T-helper 2 cell treated with Interferon-gamma antibody and Interleukin-4, amounts not matched to agents 100 ng/mL and 5 ng/mL, for 36 hours (primary cell): ENCODE results near the gene MLLT1. TPM values are rescaled to one million over a fixed set of nuclear protein-coding genes. Genes with fewer than 3 reads are reported as not detected.

Experiments used
- intact Hi-C: fragments of 100-400 bp; cut with micrococcal nuclease; formaldehyde crosslinking; loops from one replicate; pipeline ENCODE4 v1.15.1; 2023
- total RNA-seq: library from RNA; stranded (reverse); gene quantifications from 2 replicates; pipeline ENCODE4 v1.2.3, GENCODE V29; 2022

The MLLT1 gene
- total RNA-seq, 1 donor from 2014 or later: 53.2 TPM

- intact Hi-C loops: no loop called here
Measured at GRCh38 chr19:6212403-6213265, 67.1 kb downstream of the MLLT1 start.

GRCh38 chr19:6211632-6212402 lies 68.0 kb downstream of the MLLT1 start:
- intact Hi-C loops: no loop called here

- intact Hi-C loops: no loop called here
Measured at GRCh38 chr19:6210721-6211600, 68.8 kb downstream of the MLLT1 start.

DNA sequence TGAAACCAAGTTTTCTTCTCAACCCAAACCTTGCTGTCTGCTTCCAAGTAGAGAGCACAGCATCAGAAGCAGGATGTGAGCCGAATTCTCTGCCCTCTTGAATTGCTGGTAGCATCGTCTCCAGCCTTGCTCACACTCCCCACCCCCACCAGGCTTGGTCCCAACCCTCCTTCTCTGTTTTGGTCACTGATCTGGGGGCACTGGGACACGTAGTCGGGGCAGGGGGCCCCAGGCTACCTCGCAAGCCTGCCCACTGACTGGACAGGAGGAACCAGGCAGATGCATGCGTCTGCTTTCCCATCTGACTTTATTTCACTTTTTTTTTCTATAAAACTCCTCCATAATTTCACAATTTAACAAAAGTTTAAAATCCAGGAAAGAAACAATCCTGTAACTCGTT lies 69.7 kb downstream of the MLLT1 start:
- intact Hi-C loops: no loop called here

DNA sequence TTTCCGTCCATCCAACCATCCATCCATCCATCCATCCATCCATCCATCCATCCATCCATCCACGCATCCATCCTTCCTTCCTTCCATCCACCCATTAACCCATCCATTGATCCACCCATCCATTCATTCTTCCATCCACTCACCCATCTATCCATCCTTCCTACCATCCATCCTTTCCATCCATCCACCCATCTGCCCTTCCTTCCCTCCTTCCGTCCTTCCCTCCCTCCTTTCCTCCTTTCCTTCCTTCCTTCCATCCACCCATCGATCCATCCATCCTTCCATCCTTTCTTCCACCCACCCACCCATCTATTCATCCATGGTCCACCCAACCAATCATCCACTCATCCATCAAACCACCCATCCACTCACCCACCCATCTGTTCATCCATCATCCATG lies 70.1 kb downstream of the MLLT1 start:
- intact Hi-C loops: no loop called here

DNA sequence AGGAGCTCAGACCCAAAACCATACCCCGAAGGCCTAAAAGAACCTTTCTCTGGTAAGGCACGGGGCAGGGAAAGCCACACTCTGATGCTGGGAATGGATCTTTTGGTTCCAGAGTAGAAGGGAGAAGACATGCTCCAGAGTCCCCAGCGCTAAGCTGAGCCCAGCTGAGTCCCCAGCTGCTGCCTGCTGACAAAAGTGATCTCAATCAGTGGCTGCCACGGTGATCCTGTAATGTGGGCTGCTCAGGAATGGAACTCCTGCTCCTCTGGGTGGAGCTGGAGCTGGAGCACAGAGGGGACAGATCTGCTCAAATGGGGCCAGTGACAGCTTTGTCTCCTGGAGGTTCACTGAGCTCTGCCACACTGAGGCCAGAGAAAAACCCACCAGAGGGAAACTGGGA lies 70.5 kb downstream of the MLLT1 start:
- intact Hi-C loops: no loop called here

DNA sequence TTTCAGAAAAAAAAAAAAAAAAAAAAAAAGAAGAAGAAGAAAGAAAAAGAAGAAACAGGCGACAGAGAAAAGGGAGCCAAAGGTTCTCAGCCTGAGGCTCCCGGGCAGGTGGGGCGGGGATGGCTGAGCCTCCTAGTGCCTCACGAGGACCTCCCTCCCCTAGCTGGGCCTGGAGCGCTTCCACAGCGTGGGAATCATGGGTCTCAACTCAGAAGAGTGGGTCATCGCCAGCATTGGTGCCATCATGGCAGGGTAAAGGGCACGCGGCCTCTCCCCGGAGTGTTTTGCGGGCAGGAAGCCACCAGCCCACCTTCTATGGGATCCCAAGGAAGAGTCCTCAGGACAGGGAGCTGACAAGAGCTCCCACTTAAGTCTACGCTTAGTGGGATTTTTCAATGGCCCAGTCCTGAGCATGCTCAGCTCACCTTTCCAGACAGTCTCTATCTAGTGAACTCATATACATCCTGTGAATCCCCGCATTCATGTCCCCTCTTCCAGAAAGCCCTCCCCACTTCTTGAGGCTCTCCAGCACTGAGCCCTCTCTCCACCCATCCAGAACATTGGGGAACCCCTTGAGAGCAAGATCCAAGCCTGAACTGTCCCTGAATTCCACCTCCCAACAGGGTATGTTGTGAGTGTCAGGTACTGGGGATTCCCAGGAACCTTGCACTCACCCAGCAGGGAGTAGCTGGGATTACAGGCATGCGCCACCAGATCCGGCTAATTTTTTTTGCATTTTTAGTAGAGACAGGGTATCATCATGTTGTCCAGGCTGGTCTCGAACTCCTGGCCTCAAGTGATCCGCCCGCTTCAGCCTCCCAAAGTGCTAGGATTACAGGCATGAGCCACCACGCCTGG lies 74.7 kb downstream of the MLLT1 start:
- intact Hi-C loops: no loop called here

DNA sequence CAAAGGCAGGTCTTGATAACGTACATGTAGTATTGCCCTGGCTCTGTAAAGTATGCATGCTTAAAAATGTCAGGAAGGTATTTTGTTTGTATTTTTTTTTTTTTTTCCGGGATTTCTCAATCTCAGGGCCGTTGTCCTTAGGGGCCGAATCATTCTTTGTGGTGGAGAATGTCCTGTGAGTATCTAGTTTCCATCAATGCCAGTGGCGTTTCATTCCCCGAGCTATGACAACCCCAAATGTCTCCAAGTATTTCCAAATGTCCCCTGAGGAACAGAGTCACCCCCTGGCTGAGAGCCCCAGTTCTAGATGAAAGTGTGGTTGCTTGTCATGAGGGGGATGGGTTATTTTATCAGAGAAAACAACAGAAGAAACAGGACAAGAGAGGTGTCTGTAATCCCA lies 75.6 kb downstream of the MLLT1 start:
- intact Hi-C loops: no loop called here

- intact Hi-C loops: loop anchor here (1.0 to 5.0 kb wide), 5 partner anchors 81 to 297 kb away; partner anchors contain the start of genes CLPP, NDUFA11 and VMAC
Measured at GRCh38 chr19:6199240-6199994, 80.4 kb downstream of the MLLT1 start.

DNA sequence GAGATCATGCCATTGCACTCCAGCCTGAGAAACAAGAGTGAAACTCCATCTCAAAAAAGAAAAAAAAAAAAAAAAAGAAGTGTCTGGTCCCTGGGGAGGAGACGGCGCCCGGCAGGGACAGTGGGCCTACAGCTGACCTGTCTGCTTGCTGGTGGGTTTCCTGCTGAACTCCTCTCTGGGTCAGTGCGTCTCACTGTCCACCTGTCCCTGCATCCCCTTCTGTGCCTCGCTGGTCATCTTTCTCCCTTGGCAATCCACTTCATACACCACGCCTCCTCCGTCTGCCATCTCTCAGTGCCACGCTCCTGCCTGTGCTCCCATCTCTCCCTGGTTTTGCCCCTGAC lies 80.9 kb downstream of the MLLT1 start:
- intact Hi-C loops: loop anchor here (1.0 to 5.0 kb wide), 5 partner anchors 81 to 297 kb away; partner anchors contain the start of genes CLPP, NDUFA11 and VMAC

DNA sequence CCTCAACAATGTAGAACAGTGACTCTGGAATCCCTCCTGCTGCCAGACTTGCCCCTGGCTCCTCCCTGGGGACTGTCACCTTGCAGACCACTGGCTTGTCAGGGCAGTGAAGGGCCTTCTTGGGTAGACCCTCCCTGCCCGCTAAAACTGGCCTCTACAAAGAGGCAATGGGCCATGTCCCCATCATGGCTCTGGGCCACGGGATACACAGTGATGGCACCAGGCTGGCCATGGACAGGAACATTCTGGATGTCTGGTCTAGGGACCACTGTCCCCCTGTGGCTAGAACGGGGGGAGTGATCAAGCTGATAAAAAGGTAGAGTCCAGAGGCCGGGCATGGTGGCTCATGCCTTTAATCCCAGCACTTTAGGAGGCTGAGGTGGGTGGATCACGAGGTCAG lies 83.4 kb downstream of the MLLT1 start:
- intact Hi-C loops: loop anchor here (5.0 kb wide), 1 partner anchor 294 kb away; the partner anchor contains the start of genes NDUFA11 and VMAC

DNA sequence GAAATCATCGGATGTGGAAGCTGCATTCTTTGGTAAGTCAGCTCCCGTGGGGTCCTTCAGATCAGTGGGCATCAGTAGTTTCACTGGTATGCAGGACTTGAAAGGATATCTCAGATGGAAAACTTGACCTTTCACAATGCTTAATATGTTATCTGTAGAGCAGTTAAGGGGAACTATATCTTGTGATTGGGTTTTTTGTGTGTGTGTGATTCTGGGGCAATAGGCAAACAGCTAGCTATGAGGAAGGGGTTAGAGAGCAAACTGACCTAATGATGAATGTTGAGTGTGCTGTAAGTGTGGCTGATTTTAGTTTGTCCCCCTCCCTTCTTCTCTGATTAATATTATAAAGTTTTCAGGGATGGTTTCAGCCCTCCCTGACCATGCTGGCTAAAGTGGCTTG lies 91.0 kb downstream of the MLLT1 start:
- intact Hi-C loops: no loop called here

DNA sequence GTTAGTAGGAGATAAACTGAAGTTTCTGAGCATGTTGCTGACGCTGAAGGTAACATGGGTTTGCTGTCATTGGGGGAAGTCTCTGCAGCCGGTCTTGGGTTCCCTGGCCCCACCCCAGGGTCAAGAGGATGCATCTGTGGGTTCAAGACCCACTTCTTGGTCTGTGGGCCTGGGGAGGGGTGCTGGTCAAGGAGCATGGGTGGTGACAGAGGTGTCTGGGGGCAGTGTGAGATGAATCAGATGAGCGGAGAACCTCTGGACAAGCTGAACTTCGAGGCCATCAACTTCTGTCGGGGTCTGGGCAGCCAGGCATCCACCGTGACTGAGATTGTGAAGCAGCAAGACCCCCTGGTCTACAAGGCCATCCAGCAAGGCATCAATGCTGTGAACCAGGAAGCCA lies 92.4 kb downstream of the MLLT1 start:
- intact Hi-C loops: no loop called here

DNA sequence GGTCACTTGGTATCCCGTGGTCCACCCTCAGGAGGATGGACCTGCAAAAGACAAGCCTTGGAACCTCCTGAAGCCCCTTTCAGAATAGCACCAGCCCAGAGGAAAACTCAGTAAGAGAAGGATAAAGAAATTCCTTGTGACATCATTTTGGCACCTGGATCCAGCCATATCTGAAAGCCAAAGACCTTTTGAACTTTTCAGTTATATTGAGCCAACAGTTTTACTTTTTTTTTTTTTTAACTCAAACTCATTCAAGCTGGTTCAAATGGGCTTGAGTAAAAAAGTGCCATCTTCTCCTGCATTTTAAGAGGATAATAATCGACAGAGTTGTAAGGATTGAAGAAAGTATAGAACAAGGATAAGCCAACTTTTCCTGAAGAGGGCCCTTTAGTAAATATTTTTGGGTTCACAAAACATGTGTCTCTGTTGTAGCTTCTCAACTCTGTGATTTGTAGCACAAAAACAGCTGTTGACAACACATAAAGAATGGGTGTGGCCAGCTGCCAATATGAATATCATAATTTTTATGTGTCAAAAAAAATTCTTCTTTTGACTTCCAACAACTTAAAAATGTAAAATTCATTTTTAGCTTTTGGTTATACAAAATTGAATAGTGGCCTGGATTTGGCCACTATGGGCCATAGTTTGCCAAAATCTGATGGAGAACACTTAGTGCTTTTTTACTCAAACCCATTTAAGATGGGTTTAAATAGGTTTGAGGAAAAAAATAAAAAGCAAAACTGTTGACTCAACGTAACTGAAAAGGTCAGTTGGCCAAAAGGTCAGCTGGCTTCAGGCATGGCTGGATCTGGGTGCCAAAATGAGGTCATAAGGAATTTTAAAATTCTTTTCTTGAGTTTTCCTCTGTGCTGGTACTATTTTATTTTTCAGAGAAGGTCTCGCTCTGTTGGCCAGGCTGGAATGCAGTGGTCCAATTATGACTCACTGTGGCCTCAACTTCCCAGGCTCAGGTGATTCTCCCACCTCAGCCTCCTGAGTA lies 93.6 kb downstream of the MLLT1 start:
- intact Hi-C loops: no loop called here

DNA sequence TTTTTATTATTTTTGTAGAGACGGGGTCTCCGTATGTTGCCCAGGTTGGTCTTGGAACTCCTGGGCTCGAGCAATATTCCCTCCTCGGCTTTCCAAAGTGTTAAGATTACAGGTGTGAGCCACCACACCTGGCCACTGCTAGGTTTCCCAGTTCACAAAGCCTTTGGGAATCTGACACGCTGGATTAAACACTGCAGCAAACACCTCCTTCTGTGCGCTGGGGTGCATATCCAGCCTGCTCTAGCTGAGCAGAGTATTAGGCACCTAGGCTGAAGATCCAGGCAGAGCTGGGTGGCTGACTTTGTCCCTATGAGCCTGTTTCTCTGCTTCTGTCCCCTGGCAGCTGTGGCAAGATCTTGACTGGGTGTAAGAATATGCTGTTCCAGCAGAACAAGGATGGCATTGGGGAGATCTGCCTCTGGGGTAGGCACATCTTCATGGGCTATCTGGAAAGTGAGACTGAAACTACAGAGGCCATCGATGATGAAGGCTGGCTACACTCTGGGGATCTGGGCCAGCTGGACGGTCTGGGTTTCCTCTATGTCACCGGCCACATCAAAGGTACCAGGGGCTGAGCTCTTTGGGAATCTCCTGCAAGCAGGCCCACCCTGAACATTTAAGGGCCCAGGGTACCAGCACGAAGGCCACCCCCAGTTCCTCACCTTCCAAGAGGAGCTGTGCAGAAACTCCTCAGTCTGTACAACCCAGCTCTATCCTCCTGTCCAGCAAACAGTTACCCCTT lies 94.5 kb downstream of the MLLT1 start:
- intact Hi-C loops: no loop called here

DNA sequence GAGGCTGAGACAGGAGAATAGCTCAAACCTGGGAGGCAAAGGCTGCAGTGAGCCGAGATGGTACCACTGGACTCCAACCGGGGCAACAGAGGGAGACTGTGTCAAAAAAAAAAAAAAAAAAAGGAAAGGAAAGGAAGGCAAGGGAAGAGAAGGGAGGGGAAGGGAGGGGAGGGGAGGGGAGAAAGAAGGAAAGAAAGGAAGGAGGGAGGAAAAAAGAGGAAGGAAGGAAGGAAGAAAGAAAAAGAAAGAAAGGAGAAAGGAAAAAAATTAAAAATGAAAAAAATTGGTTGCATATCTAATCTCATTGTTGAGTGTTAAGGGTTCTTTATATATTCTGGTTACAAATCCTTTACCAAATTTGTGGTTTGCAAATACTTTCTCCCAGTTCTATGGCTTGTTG lies 98.7 kb downstream of the MLLT1 start:
- intact Hi-C loops: no loop called here

GRCh38 chr19:6173190-6173589 lies 106.6 kb downstream of the MLLT1 start:
- intact Hi-C loops: no loop called here
